ENCODE measurements around the gene MAGT1.

- no peak for TF ChIP-seq CTCF (IDR thresholded peaks at IDR 0.05)
- no peak for TF ChIP-seq POLR2A (IDR thresholded peaks at IDR 0.05)
Observed at GRCh38 chrX:77776659-77777058, 118.6 kb downstream of the MAGT1 start.
